ES-I3 (cell line): Measurements from ENCODE around the gene EXOSC6.
A peak's percentile ranks its signal among the peaks of the same experiment; 100 is the strongest.
"Not testable (repeated sequence)": the region's sequence is repeated elsewhere in the genome, so short reads cannot be mapped to it uniquely, and the experiment has no call there.

Source experiments
- H3K36me3 ChIP-seq: 2 replicates; pipeline ENCODE4 v1.6.1; 2013; ENCODE audit warnings: mild to moderate bottlenecking, low read length, control low read depth, moderate library complexity; ENCODE audit not compliant: insufficient read depth
- H3K4me1 ChIP-seq: 2 replicates; pipeline ENCODE4 v1.6.1; 2013; ENCODE audit warnings: mild to moderate bottlenecking, control low read depth, low read length; ENCODE audit not compliant: insufficient read depth
- H3K9ac ChIP-seq: 2 replicates; pipeline ENCODE4 v1.6.1; 2013; ENCODE audit warnings: low read depth, mild to moderate bottlenecking, low read length, moderate library complexity
- H3K9me3 ChIP-seq: 2 replicates; pipeline ENCODE4 v1.6.1; 2013; ENCODE audit warnings: mild to moderate bottlenecking, low read length, moderate library complexity; ENCODE audit not compliant: control insufficient read depth, insufficient read depth

EXOSC6 gene

DNA sequence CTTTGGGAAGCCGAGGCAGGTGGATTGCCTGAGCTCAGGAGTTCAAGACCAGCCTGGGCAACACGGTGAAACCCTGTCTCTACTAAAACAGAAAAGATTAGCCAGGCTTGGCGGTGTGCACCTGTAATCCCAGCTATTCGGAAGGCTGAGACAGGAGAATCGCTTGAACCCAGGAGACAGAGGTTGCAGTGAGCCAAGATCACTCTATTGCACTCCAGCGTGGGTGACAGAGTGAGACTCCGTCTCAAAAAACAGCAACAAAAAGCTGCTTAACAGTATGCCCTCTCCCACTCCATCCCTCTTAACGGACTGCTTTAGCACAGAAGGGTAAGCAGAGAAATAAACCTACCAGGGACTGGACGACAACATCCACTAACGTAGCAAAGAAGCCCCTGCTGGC is 16.2 kb upstream of the EXOSC6 start:
- not testable (repeated sequence) for H3K9me3 ChIP-seq, H3K4me1 ChIP-seq, H3K9ac ChIP-seq
- peaks cover 70% of the 10 kb centered on the region for H3K36me3 ChIP-seq

DNA sequence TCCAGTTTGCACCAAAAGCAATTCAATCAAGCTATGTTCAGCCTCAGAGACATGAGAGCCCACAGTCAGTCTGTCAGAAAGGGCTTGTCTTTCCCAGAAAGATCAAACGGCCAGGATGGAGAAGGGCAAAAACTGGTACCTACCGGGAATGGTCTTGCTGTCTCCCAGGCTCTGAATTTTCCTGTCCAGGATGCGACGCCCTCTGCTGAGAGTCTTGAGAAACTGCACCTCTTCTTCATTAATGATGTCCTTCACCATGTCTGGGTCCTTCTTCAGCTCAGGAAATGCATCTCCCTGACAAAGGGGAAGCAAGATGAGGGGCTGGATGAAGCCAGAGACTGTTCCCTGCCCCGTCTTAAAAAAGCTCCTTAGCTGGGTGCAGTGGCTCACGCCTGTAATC is 15.8 kb upstream of the EXOSC6 start:
- Histone ChIP-seq H3K9ac (no peak overlapping the region), H3K4me1 (no peaks in the 10 kb centered on the region), H3K36me3 (peaks cover 73% of the 10 kb centered on the region), H3K9me3 (no peaks in the 10 kb centered on the region)

GRCh38 chr16:70259903-70260302 is 8.2 kb upstream of the EXOSC6 start:
- H3K4me1 ChIP-seq, H3K9ac ChIP-seq, H3K9me3 ChIP-seq: not testable (repeated sequence)
- peaks cover 72% of the 10 kb centered on the region for H3K36me3 ChIP-seq

- Histone ChIP-seq H3K4me1 (no peaks in the 10 kb centered on the region), H3K36me3 (peaks cover 67% of the 10 kb centered on the region), H3K9me3 (no peaks in the 10 kb centered on the region), H3K9ac (no peak overlapping the region)
Observed at GRCh38 chr16:70258946-70259345, 7.2 kb upstream of the EXOSC6 start.

DNA sequence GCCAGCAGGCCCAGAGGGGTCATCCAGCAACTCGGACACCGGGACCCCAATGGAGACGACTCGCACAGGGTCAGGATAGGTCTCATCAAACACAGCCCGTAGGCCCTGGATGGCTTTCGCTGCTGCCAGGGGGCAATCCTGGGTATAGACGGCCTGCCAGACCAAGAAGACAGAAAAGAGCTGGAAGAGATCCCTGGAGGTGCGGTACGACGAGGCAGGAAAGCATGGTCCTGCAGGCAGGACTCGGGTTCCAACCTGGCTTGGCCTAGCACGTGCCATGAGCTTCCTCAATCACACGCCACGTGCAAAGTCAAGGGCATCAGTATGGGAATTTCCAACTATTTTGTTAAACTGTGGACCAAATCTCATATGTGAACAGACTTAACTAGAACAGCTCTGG is 6.3 kb upstream of the EXOSC6 start:
- H3K9me3 ChIP-seq: no peaks in the 10 kb centered on the region
- no peak overlapping the region for H3K9ac ChIP-seq
- no peaks in the 10 kb centered on the region for H3K4me1 ChIP-seq
- H3K36me3 ChIP-seq: peaks cover 67% of the 10 kb centered on the region

DNA sequence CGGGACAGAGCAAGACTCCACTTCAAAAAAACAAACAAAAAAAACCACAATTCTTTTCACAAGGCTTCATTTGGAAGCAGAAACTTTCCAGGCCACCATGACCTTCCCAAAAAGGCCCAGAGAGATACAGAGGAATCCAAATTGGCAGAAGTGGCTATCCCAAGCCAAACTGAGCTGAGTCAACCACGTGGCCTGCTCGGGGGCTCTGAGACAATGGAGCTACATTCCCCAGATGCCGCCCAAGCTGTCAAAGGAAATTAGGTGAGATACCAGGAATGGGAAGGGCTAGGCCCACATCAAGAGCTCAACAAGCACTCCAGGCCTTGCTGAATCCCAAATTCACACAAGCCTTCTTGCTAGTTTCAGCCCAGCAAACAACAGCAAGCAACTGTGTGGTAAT is 5.7 kb upstream of the EXOSC6 start:
- no peaks in the 10 kb centered on the region for H3K4me1 ChIP-seq
- peaks cover 63% of the 10 kb centered on the region for H3K36me3 ChIP-seq
- no peak overlapping the region for H3K9ac ChIP-seq
- H3K9me3 ChIP-seq: no peaks in the 10 kb centered on the region

- Histone ChIP-seq H3K4me1 (no peaks in the 10 kb centered on the region), H3K9me3 (no peaks in the 10 kb centered on the region), H3K36me3 (peaks cover 56% of the 10 kb centered on the region), H3K9ac (no peak overlapping the region)
Observed at GRCh38 chr16:70255574-70255973, 3.8 kb upstream of the EXOSC6 start.

DNA sequence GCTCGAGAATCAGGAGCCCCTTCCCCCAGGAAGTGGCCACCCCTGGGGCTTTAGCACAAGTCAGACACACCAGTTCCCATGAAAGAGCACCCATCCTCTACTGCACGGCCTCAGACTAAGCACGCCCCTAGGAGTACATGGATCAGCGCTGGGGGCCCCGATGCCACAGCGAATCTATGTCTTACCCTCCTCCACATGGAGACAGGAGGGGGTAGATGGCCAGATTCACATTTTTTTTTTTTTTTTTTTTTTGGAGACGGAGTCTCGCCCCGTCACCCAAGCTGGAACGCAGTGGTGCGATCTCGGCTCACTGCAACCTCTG is 3.2 kb upstream of the EXOSC6 start:
- peaks cover 50% of the 10 kb centered on the region for H3K36me3 ChIP-seq
- H3K9ac ChIP-seq: no peak overlapping the region
- H3K4me1 ChIP-seq: no peaks in the 10 kb centered on the region
- H3K9me3 ChIP-seq: no peaks in the 10 kb centered on the region

DNA sequence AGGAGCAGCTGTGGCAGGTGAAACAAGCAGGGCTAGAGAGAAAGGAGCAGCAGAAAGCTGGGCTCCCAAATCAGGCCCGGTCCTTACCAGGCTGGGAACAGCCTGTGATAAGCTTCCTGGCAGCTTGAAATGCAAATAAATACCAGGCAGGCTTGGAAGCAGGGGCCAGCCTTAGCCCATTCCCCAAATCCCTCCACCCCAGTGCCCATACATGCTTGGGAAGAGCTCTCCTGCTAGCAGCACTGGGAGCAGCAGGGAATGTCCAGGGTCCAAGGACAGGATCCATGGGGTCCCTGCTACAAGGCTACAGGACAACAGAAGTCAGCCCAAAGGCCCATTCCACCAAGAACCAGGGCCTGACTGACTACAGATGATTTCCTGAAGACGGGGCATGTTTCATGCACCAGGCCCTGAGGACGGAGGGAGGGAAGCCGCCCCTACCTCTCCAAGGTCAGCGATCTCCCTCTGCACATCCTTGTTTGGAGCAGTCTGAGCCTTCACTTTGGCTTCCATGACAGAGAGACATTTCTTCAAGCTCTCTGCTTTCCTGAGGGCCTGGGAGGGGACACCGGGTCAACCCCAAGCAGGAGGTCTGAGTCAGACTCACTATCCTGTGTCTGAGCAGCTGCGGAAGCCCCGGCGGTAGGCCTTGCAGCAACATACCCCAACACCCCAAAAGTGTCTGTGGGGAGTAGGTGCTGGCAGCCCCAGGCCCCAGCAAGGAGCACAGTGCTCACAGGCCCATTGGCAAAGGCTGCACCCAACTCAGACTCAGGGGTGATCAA is 2.6 kb upstream of the EXOSC6 start:
- H3K9me3 ChIP-seq: no peaks in the 10 kb centered on the region
- no peaks in the 10 kb centered on the region for H3K4me1 ChIP-seq
- H3K36me3 ChIP-seq: peaks cover 44% of the 10 kb centered on the region
- no peak overlapping the region for H3K9ac ChIP-seq

GRCh38 chr16:70253291-70254106 is 1.8 kb upstream of the EXOSC6 start:
- Histone ChIP-seq H3K4me1 (no peaks in the 10 kb centered on the region), H3K9me3 (no peaks in the 10 kb centered on the region), H3K36me3 (peaks cover 38% of the 10 kb centered on the region), H3K9ac (no peak overlapping the region)

DNA sequence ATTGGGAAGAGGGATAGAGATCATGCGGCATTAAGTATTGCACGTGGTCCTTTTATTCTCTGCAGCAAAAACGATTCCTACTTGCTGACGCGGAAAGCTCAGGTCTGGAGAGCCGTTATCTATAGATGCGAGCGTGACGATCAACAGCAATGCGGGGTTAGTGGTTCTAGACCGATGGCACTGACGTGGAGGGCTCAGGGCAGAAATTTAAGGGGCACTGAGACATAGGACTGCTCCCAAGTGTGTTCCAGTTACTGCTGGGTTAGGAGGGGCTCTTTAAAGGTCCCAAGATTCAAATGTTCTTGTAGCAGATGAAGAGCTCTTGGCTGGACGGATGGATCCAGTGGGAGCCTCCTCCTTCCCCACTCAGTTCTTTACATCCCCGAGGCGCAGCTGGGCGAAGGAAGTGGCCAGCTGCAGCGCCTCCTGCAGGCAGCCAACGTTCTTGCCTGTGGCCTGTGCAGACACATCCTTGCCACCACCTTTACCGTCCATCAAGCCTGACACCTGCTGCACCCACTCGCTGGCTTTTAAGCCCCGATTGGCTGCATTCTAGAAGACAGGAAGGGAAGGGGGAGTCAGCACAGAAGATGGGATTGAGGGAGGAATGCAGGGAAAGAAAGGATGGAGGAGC is 732 bp upstream of the EXOSC6 start:
- Histone ChIP-seq H3K36me3 (peaks cover 30% of the 10 kb centered on the region), H3K9ac (no peak overlapping the region), H3K4me1 (no peaks in the 10 kb centered on the region), H3K9me3 (no peaks in the 10 kb centered on the region)

- Histone ChIP-seq H3K4me1 (no peaks in the 10 kb centered on the region), H3K9ac (peak overlapping the region; percentile 66), H3K36me3 (peaks cover 19% of the 10 kb centered on the region)
Observed at GRCh38 chr16:70250748-70251628, 752 bp downstream of the EXOSC6 start.

DNA sequence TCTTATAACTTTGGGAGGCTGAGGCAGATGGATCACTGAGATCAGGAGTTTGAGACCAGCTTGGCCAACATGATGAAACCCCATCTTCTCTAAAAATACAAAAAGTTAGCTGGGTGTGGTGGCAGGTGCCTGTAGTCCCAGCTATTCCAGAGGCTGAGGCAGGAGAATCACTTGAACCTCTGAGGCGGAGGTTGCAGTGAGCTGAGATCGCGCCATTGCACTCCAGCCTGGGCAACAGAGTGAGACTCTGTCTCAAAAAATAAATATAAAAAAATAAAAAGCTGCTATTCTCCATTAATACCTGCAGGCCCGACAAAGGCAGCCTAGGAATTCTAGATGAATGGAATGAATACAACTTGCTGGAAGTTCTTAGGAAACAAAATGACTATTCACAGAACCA is 2.0 kb downstream of the EXOSC6 start:
- H3K9me3 ChIP-seq, H3K4me1 ChIP-seq, H3K9ac ChIP-seq: not testable (repeated sequence)
- peaks cover 12% of the 10 kb centered on the region for H3K36me3 ChIP-seq

More at GRCh38 chr16:70250748-70251628, 752 bp downstream of the EXOSC6 start:
- no peaks in the 10 kb centered on the region for H3K9me3 ChIP-seq

GRCh38 chr16:70238773-70239172 is 13.0 kb downstream of the EXOSC6 start:
- H3K4me1 ChIP-seq, H3K9ac ChIP-seq, H3K36me3 ChIP-seq: not testable (repeated sequence)

More at GRCh38 chr16:70238773-70239172, 13.0 kb downstream of the EXOSC6 start:
- H3K9me3 ChIP-seq: not testable (repeated sequence)
